Loucy (cell line): ENCODE measurements around the gene APOBEC3B.

Experiments used
- EZH2phosphoT487 ChIP-seq: fragments of 200-600 bp; IDR thresholded peaks from 2 replicates; pipeline ENCODE4 v1.6.1; 2018; ENCODE audit warnings: antibody characterized with exemption, mild to moderate bottlenecking, moderate library complexity, borderline replicate concordance
- TF ChIP-seq, protein P1 (sequence below): fragments of 200-600 bp; sonication (generic); conservative IDR thresholded peaks from 2 replicates; pipeline ENCODE4 v1.5.1; 2014; ENCODE audit warnings: mild to moderate bottlenecking, antibody characterized with exemption, low read length

DNA sequence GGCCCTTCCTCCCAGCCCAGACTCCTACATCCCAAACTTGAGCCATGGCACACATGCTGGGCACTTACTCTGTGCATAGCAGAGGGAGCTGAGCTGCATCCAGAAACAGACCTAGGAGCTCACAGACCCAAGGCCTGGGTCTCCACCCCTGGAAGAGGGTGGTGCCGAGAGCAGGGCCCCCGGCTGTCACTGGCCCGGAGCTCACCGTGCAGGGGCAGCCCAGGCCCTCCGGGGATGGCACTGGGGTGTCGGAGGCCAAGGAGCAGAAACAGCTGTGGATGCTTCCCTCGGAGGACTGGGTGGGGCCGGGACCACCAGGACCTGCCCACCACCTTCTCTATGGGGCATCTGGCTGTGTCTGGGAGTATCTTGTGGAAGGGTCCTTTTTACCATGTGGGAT lies 29.1 kb upstream of the APOBEC3B start:
- TF ChIP-seq, protein P1, sequence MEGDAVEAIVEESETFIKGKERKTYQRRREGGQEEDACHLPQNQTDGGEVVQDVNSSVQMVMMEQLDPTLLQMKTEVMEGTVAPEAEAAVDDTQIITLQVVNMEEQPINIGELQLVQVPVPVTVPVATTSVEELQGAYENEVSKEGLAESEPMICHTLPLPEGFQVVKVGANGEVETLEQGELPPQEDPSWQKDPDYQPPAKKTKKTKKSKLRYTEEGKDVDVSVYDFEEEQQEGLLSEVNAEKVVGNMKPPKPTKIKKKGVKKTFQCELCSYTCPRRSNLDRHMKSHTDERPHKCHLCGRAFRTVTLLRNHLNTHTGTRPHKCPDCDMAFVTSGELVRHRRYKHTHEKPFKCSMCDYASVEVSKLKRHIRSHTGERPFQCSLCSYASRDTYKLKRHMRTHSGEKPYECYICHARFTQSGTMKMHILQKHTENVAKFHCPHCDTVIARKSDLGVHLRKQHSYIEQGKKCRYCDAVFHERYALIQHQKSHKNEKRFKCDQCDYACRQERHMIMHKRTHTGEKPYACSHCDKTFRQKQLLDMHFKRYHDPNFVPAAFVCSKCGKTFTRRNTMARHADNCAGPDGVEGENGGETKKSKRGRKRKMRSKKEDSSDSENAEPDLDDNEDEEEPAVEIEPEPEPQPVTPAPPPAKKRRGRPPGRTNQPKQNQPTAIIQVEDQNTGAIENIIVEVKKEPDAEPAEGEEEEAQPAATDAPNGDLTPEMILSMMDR = no peak
- TF ChIP-seq EZH2phosphoT487 = no peak
